Measurements from ENCODE around the gene CNOT6.
A peak's percentile ranks its signal among the peaks of the same experiment; 100 is the strongest.

CNOT6 gene

DNA sequence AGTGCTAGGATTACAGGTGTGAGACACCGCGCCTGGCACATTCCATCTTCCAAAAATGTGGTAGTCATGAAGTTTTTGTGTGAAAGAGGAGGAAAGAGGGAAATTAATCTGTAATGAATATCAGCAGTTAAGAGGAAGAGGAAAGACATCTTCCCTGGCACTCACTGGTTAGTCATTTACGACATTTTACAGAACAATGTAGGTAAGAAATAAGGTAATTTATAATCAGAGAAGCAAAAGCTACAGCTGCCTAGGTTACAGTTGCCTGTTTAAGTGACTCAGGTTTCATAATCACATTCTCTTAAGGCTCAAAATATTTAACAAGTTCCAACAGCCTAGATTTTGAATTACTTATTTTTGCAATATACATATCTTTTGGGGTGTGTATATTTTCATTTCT lies 26.9 kb downstream of the CNOT6 start:
- Histone ChIP-seq H3K36me3 (ENCODE audit: control insufficient read depth, insufficient read depth, low read length) (no peaks in the 10 kb centered on the region), H3K4me3 (ENCODE audit: low read length) (no peak overlapping the region), H3K56ac (ENCODE audit: low read length) (no peak overlapping the region), H2BK5ac (ENCODE audit: low read length) (no peak overlapping the region), H3K79me2 (ENCODE audit: control insufficient read depth, insufficient read depth, low read length) (peaks cover 85% of the 10 kb centered on the region), H3K27me3 (ENCODE audit: insufficient read depth, low read length, poor library complexity) (no peaks in the 10 kb centered on the region), H3K18ac (ENCODE audit: low read length) (no peak overlapping the region), H3K79me1 (ENCODE audit: low read length) (peaks cover 6% of the 10 kb centered on the region), H3K9ac (ENCODE audit: low read length) (no peak overlapping the region), H3K23ac (ENCODE audit: low read length) (no peak overlapping the region), H2AK5ac (ENCODE audit: low read length) (no peak overlapping the region), H4K5ac (ENCODE audit: low read length) (no peak overlapping the region), H3K4me2 (ENCODE audit: low read length) (no peak overlapping the region), H3K4me1 (ENCODE audit: control insufficient read depth, low read depth, low read length) (peaks cover 17% of the 10 kb centered on the region), H4K8ac (ENCODE audit: low read depth, low read length) (no peak overlapping the region), H3K27ac (ENCODE audit: low read depth, low read length) (no peak overlapping the region), H3K4ac (ENCODE audit: low read depth, low read length) (no peak overlapping the region), H2BK120ac (ENCODE audit: low read depth, low read length) (no peak overlapping the region), H2BK15ac (replicated peaks; ENCODE audit: low read depth) (no peak overlapping the region)
- no peak for DNase-seq
- WGBS (ENCODE audit: extremely low coverage, insufficient coverage, low lambda C conversion rate) = no CpG with 5 or more reads among the region's 3 CpGs

DNA sequence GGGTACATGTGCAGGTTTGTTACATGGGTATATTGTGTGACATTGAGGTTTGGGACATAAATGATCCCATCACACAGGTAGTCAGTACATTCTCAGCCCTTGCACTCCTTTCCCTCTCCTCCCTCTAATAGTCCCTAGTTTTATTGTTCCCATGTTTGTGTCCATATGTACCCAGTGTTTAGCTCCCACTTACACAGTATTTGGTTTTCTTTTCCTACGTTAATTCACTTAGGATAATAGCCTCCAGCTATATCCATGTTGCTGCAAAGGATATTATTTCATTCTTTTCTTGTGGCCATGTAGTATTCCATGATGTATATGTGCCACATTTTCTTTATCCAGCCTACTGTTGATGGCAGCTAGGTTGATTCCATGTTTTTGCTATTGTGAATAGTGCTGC lies 27.4 kb downstream of the CNOT6 start:
- no peak overlapping the region for H3K4me2 ChIP-seq (ENCODE audit: low read length)
- H3K36me3 ChIP-seq (ENCODE audit: control insufficient read depth, insufficient read depth, low read length) = no peaks in the 10 kb centered on the region
- H3K79me1 ChIP-seq (ENCODE audit: low read length) = peaks cover 9% of the 10 kb centered on the region
- no peak overlapping the region for H3K56ac ChIP-seq (ENCODE audit: low read length)
- H3K18ac ChIP-seq (ENCODE audit: low read length) = no peak overlapping the region
- H2AK5ac ChIP-seq (ENCODE audit: low read length) = no peak overlapping the region
- no peak overlapping the region for H2BK120ac ChIP-seq (ENCODE audit: low read depth, low read length)
- no peak overlapping the region for H4K8ac ChIP-seq (ENCODE audit: low read depth, low read length)
- H3K4me3 ChIP-seq (ENCODE audit: low read length) = no peak overlapping the region
- WGBS (ENCODE audit: extremely low coverage, insufficient coverage, low lambda C conversion rate) = no CpG with 5 or more reads among the region's 1 CpG
- H2BK15ac ChIP-seq (replicated peaks; ENCODE audit: low read depth) = no peak overlapping the region
- H3K4ac ChIP-seq (ENCODE audit: low read depth, low read length) = no peak overlapping the region
- H3K27ac ChIP-seq (ENCODE audit: low read depth, low read length) = no peak overlapping the region
- no peak overlapping the region for H3K9ac ChIP-seq (ENCODE audit: low read length)
- no peak overlapping the region for H4K5ac ChIP-seq (ENCODE audit: low read length)
- H3K4me1 ChIP-seq (ENCODE audit: control insufficient read depth, low read depth, low read length) = peaks cover 18% of the 10 kb centered on the region
- DNase-seq = no peak
- H2BK5ac ChIP-seq (ENCODE audit: low read length) = no peak overlapping the region
- H3K23ac ChIP-seq (ENCODE audit: low read length) = no peak overlapping the region
- H3K27me3 ChIP-seq (ENCODE audit: insufficient read depth, low read length, poor library complexity) = no peaks in the 10 kb centered on the region
- peaks cover 85% of the 10 kb centered on the region for H3K79me2 ChIP-seq (ENCODE audit: control insufficient read depth, insufficient read depth, low read length)

DNA sequence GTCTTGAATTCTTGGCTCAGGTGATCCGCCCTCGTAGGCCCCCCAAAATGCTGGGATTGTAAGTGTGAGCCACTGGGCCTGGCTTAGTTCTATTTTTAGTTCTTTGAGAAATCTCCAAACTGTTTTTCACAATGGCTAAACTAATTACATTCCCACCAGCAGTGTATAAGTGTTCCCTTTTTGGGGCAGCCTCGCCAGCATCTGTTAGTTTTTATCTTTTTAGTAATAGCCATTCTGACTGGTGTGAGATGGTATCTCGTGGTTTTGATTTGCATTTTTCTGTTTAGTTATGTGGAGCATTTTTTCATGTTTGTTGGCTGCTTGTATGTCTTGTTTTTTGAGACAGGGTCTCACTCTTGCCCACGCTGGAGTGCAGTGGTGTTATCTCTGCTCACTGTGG lies 28.2 kb downstream of the CNOT6 start:
- H3K4me2 ChIP-seq (ENCODE audit: low read length) = no peak overlapping the region
- H3K79me2 ChIP-seq (ENCODE audit: control insufficient read depth, insufficient read depth, low read length) = peaks cover 83% of the 10 kb centered on the region
- H4K8ac ChIP-seq (ENCODE audit: low read depth, low read length) = no peak overlapping the region
- H3K18ac ChIP-seq (ENCODE audit: low read length) = no peak overlapping the region
- H3K9ac ChIP-seq (ENCODE audit: low read length) = no peak overlapping the region
- no peak overlapping the region for H4K5ac ChIP-seq (ENCODE audit: low read length)
- no peak overlapping the region for H3K27ac ChIP-seq (ENCODE audit: low read depth, low read length)
- no peak overlapping the region for H3K56ac ChIP-seq (ENCODE audit: low read length)
- no peak overlapping the region for H2BK15ac ChIP-seq (replicated peaks; ENCODE audit: low read depth)
- WGBS (ENCODE audit: extremely low coverage, insufficient coverage, low lambda C conversion rate) = no CpG with 5 or more reads among the region's 5 CpGs
- H3K79me1 ChIP-seq (ENCODE audit: low read length) = peaks cover 9% of the 10 kb centered on the region
- H3K36me3 ChIP-seq (ENCODE audit: control insufficient read depth, insufficient read depth, low read length) = no peaks in the 10 kb centered on the region
- peaks cover 18% of the 10 kb centered on the region for H3K4me1 ChIP-seq (ENCODE audit: control insufficient read depth, low read depth, low read length)
- H3K27me3 ChIP-seq (ENCODE audit: insufficient read depth, low read length, poor library complexity) = no peaks in the 10 kb centered on the region
- no peak for DNase-seq
- H2AK5ac ChIP-seq (ENCODE audit: low read length) = no peak overlapping the region
- no peak overlapping the region for H3K4ac ChIP-seq (ENCODE audit: low read depth, low read length)
- H3K23ac ChIP-seq (ENCODE audit: low read length) = no peak overlapping the region
- H3K4me3 ChIP-seq (ENCODE audit: low read length) = no peak overlapping the region
- H2BK120ac ChIP-seq (ENCODE audit: low read depth, low read length) = no peak overlapping the region
- no peak overlapping the region for H2BK5ac ChIP-seq (ENCODE audit: low read length)

DNA sequence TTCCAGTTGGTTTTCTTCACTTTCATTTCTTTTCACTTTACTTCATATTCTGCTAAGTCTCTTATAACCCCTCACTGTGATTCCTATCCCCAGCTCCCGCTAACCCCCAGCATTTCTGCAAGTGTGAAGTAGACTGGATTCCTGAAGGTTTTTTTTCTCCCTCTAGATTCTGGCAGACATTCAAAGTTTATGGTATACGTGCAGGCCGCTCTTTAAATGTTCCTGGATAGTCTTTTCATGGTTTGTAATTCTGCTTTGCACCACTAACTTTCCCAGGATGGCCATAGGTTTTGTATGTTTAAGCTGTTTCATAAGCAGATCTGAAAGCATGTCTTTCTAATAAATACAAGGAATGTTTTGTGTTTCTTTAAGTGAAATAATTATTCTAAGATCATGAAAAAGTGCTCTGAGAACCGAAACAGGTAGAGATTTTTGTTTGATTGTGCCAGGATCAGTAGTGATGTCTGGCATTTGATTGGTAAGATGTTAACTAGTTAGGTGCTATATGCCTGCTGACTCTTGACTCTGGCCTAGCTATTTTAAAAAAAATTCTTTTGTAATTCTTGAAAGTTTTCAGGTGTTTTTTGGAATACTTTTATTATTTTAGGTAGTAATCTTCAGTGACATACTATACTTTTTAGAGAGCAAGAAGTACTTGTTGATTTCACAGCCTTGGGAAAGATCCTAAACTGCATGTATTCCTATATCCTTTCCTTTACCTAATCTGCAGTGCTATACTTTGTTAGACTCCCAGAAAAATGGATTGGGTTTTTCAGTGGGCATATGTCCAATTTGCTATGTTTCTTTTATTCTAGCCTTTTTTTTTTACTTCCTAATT lies 29.7 kb downstream of the CNOT6 start:
- Histone ChIP-seq H3K79me2 (ENCODE audit: control insufficient read depth, insufficient read depth, low read length) (peaks cover 77% of the 10 kb centered on the region), H4K8ac (ENCODE audit: low read depth, low read length) (no peak overlapping the region), H4K5ac (ENCODE audit: low read length) (no peak overlapping the region), H3K27ac (ENCODE audit: low read depth, low read length) (no peak overlapping the region), H3K18ac (ENCODE audit: low read length) (no peak overlapping the region), H2BK5ac (ENCODE audit: low read length) (no peak overlapping the region), H3K79me1 (ENCODE audit: low read length) (peaks cover 13% of the 10 kb centered on the region), H3K56ac (ENCODE audit: low read length) (no peak overlapping the region), H2BK15ac (replicated peaks; ENCODE audit: low read depth) (no peak overlapping the region), H3K4me1 (ENCODE audit: control insufficient read depth, low read depth, low read length) (peaks cover 15% of the 10 kb centered on the region), H2BK120ac (ENCODE audit: low read depth, low read length) (no peak overlapping the region), H3K23ac (ENCODE audit: low read length) (no peak overlapping the region), H3K4me3 (ENCODE audit: low read length) (no peak overlapping the region), H3K27me3 (ENCODE audit: insufficient read depth, low read length, poor library complexity) (no peaks in the 10 kb centered on the region), H3K4me2 (ENCODE audit: low read length) (no peak overlapping the region), H2AK5ac (ENCODE audit: low read length) (no peak overlapping the region), H3K36me3 (ENCODE audit: control insufficient read depth, insufficient read depth, low read length) (no peaks in the 10 kb centered on the region), H3K4ac (ENCODE audit: low read depth, low read length) (no peak overlapping the region), H3K9ac (ENCODE audit: low read length) (no peak overlapping the region)
- no CpG with 5 or more reads among the region's 4 CpGs for WGBS (ENCODE audit: extremely low coverage, insufficient coverage, low lambda C conversion rate)
- DNase-seq = peak; percentile 63

DNA sequence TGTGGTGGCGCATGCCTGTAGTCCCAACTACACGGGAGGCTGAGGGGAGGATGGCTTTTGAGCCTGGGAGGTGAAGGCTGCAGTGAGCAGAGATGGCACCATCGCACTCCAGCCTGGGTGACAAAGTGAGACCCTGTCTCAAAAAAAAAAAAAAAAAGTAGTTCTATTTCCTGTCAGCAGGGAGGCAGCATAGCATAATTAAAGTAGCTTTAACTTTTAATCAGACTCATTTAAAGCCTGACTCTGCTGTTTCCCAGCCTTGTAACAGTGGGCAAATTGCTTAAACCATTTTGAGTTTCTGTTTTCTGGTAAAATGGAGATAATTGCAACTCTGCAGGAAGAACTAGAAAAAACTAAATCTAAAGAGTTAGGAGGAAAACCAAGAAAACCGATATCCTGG lies 31.2 kb downstream of the CNOT6 start:
- Histone ChIP-seq H3K4me1 (ENCODE audit: control insufficient read depth, low read depth, low read length) (peaks cover 12% of the 10 kb centered on the region), H3K9ac (ENCODE audit: low read length) (no peak overlapping the region), H3K36me3 (ENCODE audit: control insufficient read depth, insufficient read depth, low read length) (peaks cover 3% of the 10 kb centered on the region), H2BK120ac (ENCODE audit: low read depth, low read length) (no peak overlapping the region), H3K27ac (ENCODE audit: low read depth, low read length) (no peak overlapping the region), H3K4me2 (ENCODE audit: low read length) (no peak overlapping the region), H3K4me3 (ENCODE audit: low read length) (no peak overlapping the region), H2AK5ac (ENCODE audit: low read length) (no peak overlapping the region), H2BK5ac (ENCODE audit: low read length) (no peak overlapping the region), H3K79me1 (ENCODE audit: low read length) (peaks cover 16% of the 10 kb centered on the region), H4K5ac (ENCODE audit: low read length) (no peak overlapping the region), H3K56ac (ENCODE audit: low read length) (no peak overlapping the region), H3K23ac (ENCODE audit: low read length) (no peak overlapping the region), H4K8ac (ENCODE audit: low read depth, low read length) (no peak overlapping the region), H3K18ac (ENCODE audit: low read length) (no peak overlapping the region), H3K4ac (ENCODE audit: low read depth, low read length) (no peak overlapping the region), H3K79me2 (ENCODE audit: control insufficient read depth, insufficient read depth, low read length) (peaks cover 69% of the 10 kb centered on the region), H2BK15ac (replicated peaks; ENCODE audit: low read depth) (no peak overlapping the region), H3K27me3 (ENCODE audit: insufficient read depth, low read length, poor library complexity) (no peaks in the 10 kb centered on the region)
- no peak for DNase-seq
- WGBS (ENCODE audit: extremely low coverage, insufficient coverage, low lambda C conversion rate) = no CpG with 5 or more reads among the region's 4 CpGs

DNA sequence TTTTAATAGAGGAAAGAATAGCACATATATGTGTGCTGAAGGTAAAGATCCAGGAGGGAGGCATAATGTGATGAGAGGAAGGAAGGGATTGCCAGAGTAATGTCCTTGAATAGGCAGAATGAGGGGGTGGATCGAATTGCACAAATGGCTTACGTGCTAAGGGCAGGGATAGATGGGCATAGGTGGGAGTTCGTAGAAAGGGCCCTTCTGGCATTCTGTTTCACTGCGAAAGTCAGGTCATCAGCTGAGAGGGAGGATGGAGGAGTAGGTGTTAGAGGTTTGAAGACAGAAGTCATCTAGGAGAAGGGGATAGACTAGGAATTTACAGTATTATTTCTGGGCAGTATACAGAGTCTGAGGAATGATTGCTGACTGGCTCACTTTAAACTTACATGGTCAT lies 32.1 kb downstream of the CNOT6 start:
- Histone ChIP-seq H3K9ac (ENCODE audit: low read length) (no peak overlapping the region), H3K4me1 (ENCODE audit: control insufficient read depth, low read depth, low read length) (peaks cover 9% of the 10 kb centered on the region), H2BK15ac (replicated peaks; ENCODE audit: low read depth) (no peak overlapping the region), H3K18ac (ENCODE audit: low read length) (no peak overlapping the region), H3K79me2 (ENCODE audit: control insufficient read depth, insufficient read depth, low read length) (peaks cover 64% of the 10 kb centered on the region), H3K4ac (ENCODE audit: low read depth, low read length) (no peak overlapping the region), H3K36me3 (ENCODE audit: control insufficient read depth, insufficient read depth, low read length) (peaks cover 3% of the 10 kb centered on the region), H4K8ac (ENCODE audit: low read depth, low read length) (no peak overlapping the region), H3K4me3 (ENCODE audit: low read length) (no peak overlapping the region), H4K5ac (ENCODE audit: low read length) (no peak overlapping the region), H3K56ac (ENCODE audit: low read length) (no peak overlapping the region), H3K27me3 (ENCODE audit: insufficient read depth, low read length, poor library complexity) (no peaks in the 10 kb centered on the region), H3K79me1 (ENCODE audit: low read length) (peaks cover 16% of the 10 kb centered on the region), H3K4me2 (ENCODE audit: low read length) (no peak overlapping the region), H2AK5ac (ENCODE audit: low read length) (no peak overlapping the region), H3K27ac (ENCODE audit: low read depth, low read length) (no peak overlapping the region), H2BK5ac (ENCODE audit: low read length) (no peak overlapping the region), H3K23ac (ENCODE audit: low read length) (no peak overlapping the region), H2BK120ac (ENCODE audit: low read depth, low read length) (no peak overlapping the region)
- DNase-seq = no peak
- WGBS (ENCODE audit: extremely low coverage, insufficient coverage, low lambda C conversion rate) = no CpG with 5 or more reads among the region's 4 CpGs
